GM13977 (cell line): ENCODE data around the gene DST.
A peak's percentile ranks its signal among the peaks of the same experiment; 100 is the strongest.

Source experiments
- DNase-seq: peaks from one replicate; pipeline ENCODE4 v3.0.0; 2012; ENCODE audit warnings: low spot score
- in situ Hi-C: fragments of 300-500 bp; cut with MboI; formaldehyde crosslinking; loops from one replicate; pipeline ENCODE4 v1.12.0; 2022; ENCODE audit warnings: low sequenced_read_pairs, low pct_unique_long_range_greater_than_20kb, mixed read lengths, inconsistent platforms; ENCODE audit not compliant: unreplicated experiment
- TF ChIP-seq, protein P1 (sequence below): IDR thresholded peaks from 2 replicates; pipeline ENCODE4 v1.5.1; 2012; ENCODE audit warnings: mild to moderate bottlenecking, control low read depth; ENCODE audit not compliant: insufficient read depth; ENCODE audit errors: extremely low read depth, missing control alignments

DST gene

DNA sequence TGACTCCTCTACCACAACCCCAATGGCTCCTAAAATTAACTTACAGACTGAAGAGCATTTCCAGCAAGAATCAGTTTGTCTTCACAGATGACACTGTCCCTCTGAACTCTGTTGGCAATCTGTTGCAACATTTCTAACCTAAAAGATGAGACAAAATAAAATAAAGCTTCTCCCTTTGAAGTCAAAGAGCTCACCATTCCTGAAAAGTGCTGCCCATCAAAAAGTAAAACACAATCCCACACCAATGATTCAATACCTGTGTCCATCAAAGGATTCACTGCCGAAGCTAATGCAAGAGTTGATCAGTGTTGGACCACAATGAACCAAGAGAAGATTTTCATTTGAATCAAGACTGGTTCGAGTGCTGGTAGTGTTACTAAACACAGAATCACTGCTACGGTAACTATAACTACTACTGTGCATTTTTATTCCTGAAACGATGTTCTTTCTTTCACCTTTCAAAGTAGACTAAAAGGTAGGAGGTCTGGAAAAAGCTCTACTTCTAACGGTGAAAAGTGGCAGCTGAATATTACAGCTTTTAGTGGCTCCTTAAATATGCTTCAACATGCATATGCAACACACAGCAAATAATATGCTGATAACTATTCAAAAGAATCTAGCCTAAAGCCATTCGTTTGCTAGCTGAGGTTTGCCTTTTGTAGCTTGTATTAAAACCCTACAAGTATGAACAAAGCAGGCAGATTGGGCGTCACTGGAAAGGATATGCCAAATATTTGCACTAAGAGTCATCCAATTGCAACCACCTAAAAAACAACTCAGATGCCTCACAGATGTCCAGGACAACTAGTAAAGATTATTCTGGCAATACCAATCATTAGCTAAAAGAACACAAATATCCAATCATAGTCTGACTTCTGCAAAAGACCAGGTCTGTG lies at the start of gene DST:
TSS of gene DST (minus strand) at position 524 of the 896 bp plus-strand sequence.
- in situ Hi-C loops, result loop anchor here (10.0 kb wide), 1 partner anchor 52 kb away; no protein-coding TSS in a partner anchor
- TF ChIP-seq, protein P1, sequence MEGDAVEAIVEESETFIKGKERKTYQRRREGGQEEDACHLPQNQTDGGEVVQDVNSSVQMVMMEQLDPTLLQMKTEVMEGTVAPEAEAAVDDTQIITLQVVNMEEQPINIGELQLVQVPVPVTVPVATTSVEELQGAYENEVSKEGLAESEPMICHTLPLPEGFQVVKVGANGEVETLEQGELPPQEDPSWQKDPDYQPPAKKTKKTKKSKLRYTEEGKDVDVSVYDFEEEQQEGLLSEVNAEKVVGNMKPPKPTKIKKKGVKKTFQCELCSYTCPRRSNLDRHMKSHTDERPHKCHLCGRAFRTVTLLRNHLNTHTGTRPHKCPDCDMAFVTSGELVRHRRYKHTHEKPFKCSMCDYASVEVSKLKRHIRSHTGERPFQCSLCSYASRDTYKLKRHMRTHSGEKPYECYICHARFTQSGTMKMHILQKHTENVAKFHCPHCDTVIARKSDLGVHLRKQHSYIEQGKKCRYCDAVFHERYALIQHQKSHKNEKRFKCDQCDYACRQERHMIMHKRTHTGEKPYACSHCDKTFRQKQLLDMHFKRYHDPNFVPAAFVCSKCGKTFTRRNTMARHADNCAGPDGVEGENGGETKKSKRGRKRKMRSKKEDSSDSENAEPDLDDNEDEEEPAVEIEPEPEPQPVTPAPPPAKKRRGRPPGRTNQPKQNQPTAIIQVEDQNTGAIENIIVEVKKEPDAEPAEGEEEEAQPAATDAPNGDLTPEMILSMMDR, result no peak
- no peak for DNase-seq

DNA sequence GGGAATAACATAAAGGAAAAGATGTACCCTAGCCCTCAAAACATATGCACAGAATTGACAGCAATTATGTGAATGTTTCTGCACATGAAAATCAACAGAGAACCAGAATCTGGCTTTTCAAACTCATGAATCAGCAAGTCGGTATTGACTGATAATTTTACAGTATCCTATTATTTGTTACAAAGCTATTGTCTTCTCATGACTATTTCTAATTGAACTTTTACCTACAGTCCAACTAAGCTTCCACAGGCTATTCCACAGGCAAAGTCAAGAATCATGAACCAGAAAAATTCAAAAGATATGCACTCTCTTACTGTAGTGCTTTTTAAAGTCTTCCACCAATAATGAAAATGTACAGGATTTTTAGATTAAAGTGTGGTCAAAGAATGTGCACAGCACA lies 49.1 kb upstream of the DST start:
- in situ Hi-C loops, result loop anchor here (10.0 kb wide), 1 partner anchor 47 kb away; the partner anchor contains the start of gene DST
- TF ChIP-seq, protein P1, result no peak
- DNase-seq, result no peak

DNA sequence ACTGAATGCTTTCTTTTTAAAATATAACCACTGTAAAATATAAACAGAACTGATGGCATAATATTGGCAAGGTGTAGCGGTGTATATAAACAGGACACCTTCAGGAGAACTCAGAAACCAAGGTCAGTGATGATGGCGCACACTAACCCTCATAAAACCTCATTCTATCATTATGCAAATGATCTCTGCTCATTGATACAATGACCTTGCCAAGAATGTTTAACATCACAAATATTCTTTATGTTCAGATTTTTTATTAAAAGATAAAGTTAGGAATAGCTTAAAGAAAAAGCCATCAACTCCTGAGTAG lies 48.6 kb upstream of the DST start:
- no peak for DNase-seq
- in situ Hi-C loops, result loop anchor here (10.0 kb wide), 1 partner anchor 46 kb away; the partner anchor contains the start of gene DST
- TF ChIP-seq, protein P1, result no peak

DNA sequence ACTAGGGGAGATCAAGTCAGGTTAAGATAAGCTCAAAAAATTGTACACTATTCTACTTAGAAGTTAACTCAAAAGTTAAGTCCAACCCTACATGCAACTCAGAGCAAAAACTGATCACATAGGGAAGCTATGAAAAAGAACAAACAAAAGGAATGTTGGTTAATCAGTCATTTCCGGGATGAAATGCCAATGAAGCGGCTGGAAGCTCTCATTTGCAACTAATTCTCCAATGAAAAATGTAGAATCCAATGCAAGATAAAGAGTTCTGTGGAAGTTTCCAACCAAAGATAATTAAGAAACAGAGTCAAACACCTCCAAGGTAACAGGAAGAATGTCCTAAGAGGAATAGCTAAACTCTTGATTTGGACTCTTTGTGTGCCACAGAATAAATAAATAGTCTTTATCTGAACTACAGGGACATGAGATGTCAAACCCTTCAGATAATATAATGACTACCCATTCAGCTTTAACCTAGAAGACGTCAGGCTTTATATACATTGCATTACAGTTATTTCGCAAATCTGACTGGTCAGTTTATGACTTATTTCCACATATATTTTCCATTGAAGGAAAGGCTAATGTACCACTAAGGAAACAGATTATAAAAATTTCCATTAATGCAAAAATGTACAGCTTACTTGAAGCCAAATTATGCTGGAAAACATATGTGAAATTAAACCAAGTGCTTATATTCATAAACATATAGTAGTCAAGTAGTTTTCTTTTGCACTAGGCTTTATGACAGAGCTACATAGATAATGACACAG lies 48.0 kb upstream of the DST start:
- DNase-seq, result no peak
- TF ChIP-seq, protein P1, result no peak
- in situ Hi-C loops, result loop anchor here (10.0 kb wide), 1 partner anchor 46 kb away; the partner anchor contains the start of gene DST

DNA sequence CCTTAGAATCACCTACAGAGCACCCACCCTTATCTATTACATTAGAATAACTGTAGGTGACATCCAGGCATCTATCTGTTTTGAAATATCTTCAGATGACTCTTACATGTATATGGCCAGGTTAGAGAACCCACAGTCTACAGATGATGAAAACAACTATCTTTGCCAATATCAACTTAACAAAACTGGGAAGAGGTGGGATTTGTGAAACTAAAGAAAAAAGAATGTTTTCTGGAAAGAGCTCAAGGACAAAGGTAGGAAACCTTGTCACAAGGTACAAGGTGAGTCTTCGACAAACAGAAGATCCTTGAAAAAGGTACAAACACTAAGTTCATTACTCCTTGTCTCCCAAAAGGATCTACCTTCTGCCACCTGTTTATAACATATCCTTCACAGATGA lies 47.0 kb upstream of the DST start:
- no peak for DNase-seq
- TF ChIP-seq, protein P1, result no peak
- in situ Hi-C loops, result loop anchor here (10.0 kb wide), 1 partner anchor 45 kb away; the partner anchor contains the start of gene DST

DNA sequence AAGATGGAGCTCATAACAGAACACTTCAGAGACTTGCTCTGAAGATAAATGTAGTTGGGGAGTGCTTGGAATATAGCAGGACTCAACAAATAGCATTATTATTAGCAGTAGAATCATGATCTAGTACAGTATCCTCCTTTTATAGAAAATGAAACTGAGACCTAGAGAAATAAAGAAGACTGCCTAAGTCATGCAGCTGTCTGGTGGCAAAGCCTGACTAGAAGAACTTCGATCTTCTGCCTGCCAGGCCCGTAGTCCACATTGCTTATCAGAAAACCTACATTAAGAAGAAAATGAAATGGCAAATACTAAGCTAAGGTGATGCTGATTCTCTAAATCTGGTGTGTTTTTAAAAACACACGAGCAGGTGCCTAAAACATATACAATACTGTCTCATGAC lies 46.4 kb upstream of the DST start:
- in situ Hi-C loops, result no loop called here
- DNase-seq, result peak; percentile 24
- TF ChIP-seq, protein P1, result no peak
